DND-41 (cell line): ENCODE measurements around the gene TMEM42.
"Not testable (repeated sequence)": the region's sequence is repeated elsewhere in the genome, so short reads cannot be mapped to it uniquely, and the experiment has no call there.

Source experiments
- ATAC-seq: fragments of 200-7000 bp; cut with Tn5 transposase; 3 replicates; pipeline ENCODE4 v1.9.1; 2021; ENCODE audit warnings: low read depth; ENCODE audit not compliant: insufficient read depth
- DNase-seq: peaks from one replicate; pipeline ENCODE4 v3.0.0-alpha.2; 2020
- H2AFZ ChIP-seq: 2 replicates; pipeline ENCODE4 v1.6.0; 2012; ENCODE audit warnings: low read depth, low read length
- H3K27ac ChIP-seq: 2 replicates; pipeline ENCODE4 v1.5.1; 2012; ENCODE audit warnings: low read length, inconsistent platforms
- H3K27me3 ChIP-seq: fragments of 200-600 bp; sonication (generic); 2 replicates; pipeline ENCODE4 v1.6.0; 2012; ENCODE audit warnings: low read length, mild to moderate bottlenecking, inconsistent platforms; ENCODE audit not compliant: insufficient read depth, poor library complexity
- H3K36me3 ChIP-seq: 2 replicates; pipeline ENCODE4 v1.5.1; 2012; ENCODE audit warnings: low read length, inconsistent platforms; ENCODE audit not compliant: insufficient read depth
- H3K4me1 ChIP-seq: 2 replicates; pipeline ENCODE4 v1.5.1; 2012; ENCODE audit warnings: mild to moderate bottlenecking, low read length; ENCODE audit not compliant: insufficient read depth
- H3K4me2 ChIP-seq: 2 replicates; pipeline ENCODE4 v1.6.0; 2012; ENCODE audit warnings: mild to moderate bottlenecking, moderate library complexity, low read length, inconsistent platforms; ENCODE audit not compliant: insufficient read depth
- H3K4me3 ChIP-seq, 2 experiments: fragments of 200-600 bp in 1 of 2; shearing (Covaris generic) in 1 of 2; 2 replicates each; pipeline ENCODE4 v1.5.1; 2012 to 2016; ENCODE audit warnings: inconsistent platforms in 2 of 2, low read length in 2 of 2, mild to moderate bottlenecking in 2 of 2, low read depth in 1 of 2, moderate library complexity in 1 of 2
- H3K79me2 ChIP-seq: 2 replicates; pipeline ENCODE4 v1.6.0; 2012; ENCODE audit warnings: low read length, inconsistent platforms; ENCODE audit not compliant: insufficient read depth
- H3K9ac ChIP-seq: 2 replicates; pipeline ENCODE4 v1.6.0; 2012; ENCODE audit warnings: low read depth, mild to moderate bottlenecking, inconsistent platforms, low read length, moderate library complexity
- H3K9me3 ChIP-seq: 2 replicates; pipeline ENCODE4 v1.5.1; 2012; ENCODE audit warnings: low read length, moderate library complexity, mild to moderate bottlenecking, inconsistent platforms; ENCODE audit not compliant: insufficient read depth, severe bottlenecking
- H4K20me1 ChIP-seq: 2 replicates; pipeline ENCODE4 v1.6.0; 2012; ENCODE audit warnings: low read length; ENCODE audit not compliant: insufficient read depth
- EZH2 ChIP-seq: IDR thresholded peaks from 3 replicates; pipeline ENCODE4 v1.6.1; 2012; ENCODE audit warnings: borderline replicate concordance, low read depth, mild to moderate bottlenecking, moderate library complexity, low read length, inconsistent platforms; ENCODE audit not compliant: severe bottlenecking
- TF ChIP-seq, protein P1 (sequence below): IDR thresholded peaks from 2 replicates; pipeline ENCODE4 v1.5.1; 2012; ENCODE audit warnings: borderline replicate concordance, low read length, moderate library complexity, mild to moderate bottlenecking; ENCODE audit not compliant: poor library complexity, severe bottlenecking; ENCODE audit errors: extremely low read depth

Gene TMEM42

DNA sequence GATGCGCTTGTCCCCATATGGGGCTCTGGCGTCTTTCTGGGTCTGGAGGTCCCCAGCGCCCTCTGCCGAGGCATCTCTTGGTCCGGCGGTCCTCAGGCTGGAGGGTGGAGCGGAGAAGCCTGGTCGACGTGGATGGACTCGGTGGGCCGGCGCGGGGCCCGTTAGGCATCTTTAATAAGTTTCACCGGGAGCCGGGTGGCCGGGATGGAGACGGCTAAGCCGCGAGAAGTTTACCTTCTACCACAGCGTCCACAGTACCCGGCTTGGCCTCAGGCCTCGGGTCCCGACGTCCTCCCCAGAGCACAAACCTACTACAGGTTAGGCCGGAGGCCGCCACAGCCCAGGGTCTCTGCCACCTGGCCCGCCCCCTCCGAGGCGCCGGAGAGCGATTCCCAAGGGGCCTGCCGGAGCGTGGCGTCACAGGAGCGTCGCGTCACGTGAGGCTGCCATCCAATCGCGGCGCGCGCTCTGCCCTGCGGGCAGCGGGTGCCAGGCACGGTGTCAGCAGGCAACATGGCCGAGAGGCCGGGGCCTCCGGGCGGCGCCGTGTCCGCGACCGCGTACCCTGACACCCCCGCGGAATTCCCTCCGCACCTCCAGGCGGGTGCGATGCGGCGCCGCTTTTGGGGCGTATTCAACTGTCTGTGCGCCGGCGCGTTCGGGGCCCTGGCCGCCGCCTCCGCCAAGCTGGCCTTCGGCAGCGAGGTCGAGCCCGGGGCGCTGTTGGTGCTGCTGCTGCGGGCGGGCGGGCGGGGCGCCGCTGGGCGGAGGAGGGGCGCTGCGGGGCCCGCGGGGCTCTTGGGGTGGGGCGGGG is at the start of gene TMEM42:
Gene TMEM42, plus strand, starts transcription at position 501 of the 814 bp plus-strand sequence. Its CDS starts 13 bp downstream, at position 514.
- Histone ChIP-seq H3K9me3 (no peaks in the 10 kb centered on the region), H3K4me3 (peak within 1 kb of the TSS; percentile 46 to 83), H3K4me2 (peak within 1 kb of the TSS; percentile 81), H4K20me1 (0 out of 2 replicates have a peak, but pooled peaks cover 4% of the 10 kb centered on the region), H2AFZ (peak within 1 kb of the TSS; percentile 86), H3K9ac (peak within 1 kb of the TSS; percentile 70), H3K36me3 (peaks cover 14% of the 10 kb centered on the region; the same call in 1 of the 2 replicates), H3K27me3 (no peaks in the 10 kb centered on the region), H3K79me2 (peaks cover 13% of the 10 kb centered on the region), H3K27ac (peak within 1 kb of the TSS; percentile 78), H3K4me1 (peaks cover 50% of the 10 kb centered on the region)
- TF ChIP-seq EZH2: no peak
- TF ChIP-seq, protein P1, sequence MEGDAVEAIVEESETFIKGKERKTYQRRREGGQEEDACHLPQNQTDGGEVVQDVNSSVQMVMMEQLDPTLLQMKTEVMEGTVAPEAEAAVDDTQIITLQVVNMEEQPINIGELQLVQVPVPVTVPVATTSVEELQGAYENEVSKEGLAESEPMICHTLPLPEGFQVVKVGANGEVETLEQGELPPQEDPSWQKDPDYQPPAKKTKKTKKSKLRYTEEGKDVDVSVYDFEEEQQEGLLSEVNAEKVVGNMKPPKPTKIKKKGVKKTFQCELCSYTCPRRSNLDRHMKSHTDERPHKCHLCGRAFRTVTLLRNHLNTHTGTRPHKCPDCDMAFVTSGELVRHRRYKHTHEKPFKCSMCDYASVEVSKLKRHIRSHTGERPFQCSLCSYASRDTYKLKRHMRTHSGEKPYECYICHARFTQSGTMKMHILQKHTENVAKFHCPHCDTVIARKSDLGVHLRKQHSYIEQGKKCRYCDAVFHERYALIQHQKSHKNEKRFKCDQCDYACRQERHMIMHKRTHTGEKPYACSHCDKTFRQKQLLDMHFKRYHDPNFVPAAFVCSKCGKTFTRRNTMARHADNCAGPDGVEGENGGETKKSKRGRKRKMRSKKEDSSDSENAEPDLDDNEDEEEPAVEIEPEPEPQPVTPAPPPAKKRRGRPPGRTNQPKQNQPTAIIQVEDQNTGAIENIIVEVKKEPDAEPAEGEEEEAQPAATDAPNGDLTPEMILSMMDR: no peak
- DNase-seq (peak; percentile 90), ATAC-seq (peak; percentile 85)

DNA sequence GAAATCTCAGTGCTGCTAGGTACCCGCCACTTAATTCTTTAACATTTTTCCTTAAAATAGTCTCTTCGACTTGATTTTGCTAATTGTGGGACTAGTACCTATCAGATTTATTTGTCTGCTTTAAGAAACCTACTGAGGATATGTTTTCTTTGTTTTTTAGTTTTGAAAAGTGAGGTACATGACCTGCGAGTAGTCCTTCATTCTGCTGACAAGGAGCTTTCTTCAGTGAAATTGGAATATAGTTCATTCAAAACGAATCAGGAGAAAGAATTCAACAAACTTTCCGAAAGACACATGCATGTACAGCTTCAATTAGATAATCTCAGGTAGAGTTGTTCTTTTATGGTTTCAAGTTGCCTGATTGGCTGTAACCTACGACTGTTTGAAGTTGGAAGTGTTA is 47.0 kb upstream of the TMEM42 start:
- Histone ChIP-seq H3K79me2 (peaks cover 15% of the 10 kb centered on the region; the same call in 1 of the 2 replicates), H3K4me3 (no peak overlapping the region), H3K4me1 (no peaks in the 10 kb centered on the region), H2AFZ (no peak overlapping the region), H3K36me3 (peaks cover 79% of the 10 kb centered on the region), H3K27me3 (no peaks in the 10 kb centered on the region), H3K4me2 (no peak overlapping the region), H3K9ac (no peak overlapping the region), H4K20me1 (no peaks in the 10 kb centered on the region), H3K9me3 (no peaks in the 10 kb centered on the region), H3K27ac (no peak overlapping the region)
- ATAC-seq: no peak
- no peak for DNase-seq
- TF ChIP-seq EZH2: no peak
- TF ChIP-seq, protein P1: no peak

DNA sequence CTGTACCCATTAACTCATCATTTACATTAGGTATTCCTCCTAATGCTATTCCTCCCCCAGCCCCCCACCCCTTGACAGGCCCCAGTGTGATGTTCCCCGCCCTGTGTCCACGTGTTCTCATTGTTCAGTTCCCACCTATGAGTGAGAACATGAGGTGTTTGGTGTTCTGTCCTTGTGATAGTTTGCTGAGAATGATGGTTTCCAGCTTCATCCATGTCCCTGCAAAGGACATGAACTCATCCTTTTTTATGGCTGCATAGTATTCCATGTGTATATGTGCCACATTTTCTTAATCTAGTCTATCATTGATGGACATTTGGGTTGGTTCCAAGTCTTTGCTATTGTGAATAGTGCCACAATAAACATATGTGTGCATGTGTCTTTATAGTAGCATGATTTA is 45.4 kb upstream of the TMEM42 start:
- not testable (repeated sequence) for H3K4me1 ChIP-seq, H3K9me3 ChIP-seq, ATAC-seq, H3K9ac ChIP-seq, H3K4me2 ChIP-seq, DNase-seq, H2AFZ ChIP-seq, H3K27me3 ChIP-seq, H3K4me3 ChIP-seq, H4K20me1 ChIP-seq, H3K27ac ChIP-seq
- H3K79me2 ChIP-seq: peaks cover 15% of the 10 kb centered on the region; the same call in 1 of the 2 replicates
- peaks cover 63% of the 10 kb centered on the region for H3K36me3 ChIP-seq

DNA sequence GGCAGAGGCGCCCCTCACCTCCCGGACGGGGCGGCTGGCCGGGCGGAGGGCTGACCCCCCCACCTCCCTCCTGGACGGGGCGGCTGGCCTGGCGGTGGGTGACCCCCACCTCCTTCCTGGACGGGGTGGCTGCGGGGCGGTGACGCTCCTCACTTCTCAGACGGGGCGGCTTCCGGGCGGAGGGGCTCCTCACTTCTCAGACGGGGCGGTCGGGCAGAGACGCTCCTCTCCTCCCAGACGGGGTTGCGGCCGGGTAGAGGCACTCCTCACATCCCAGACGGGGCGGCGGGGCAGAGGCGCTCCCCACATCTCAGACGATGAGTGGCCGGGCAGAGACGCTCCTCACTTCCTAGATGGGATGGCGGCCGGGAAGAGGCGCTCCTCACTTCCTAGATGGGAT is 40.5 kb upstream of the TMEM42 start:
- H3K4me3 ChIP-seq, H2AFZ ChIP-seq, ATAC-seq, H3K4me1 ChIP-seq, H3K27ac ChIP-seq, H3K27me3 ChIP-seq, H3K9me3 ChIP-seq, H4K20me1 ChIP-seq, DNase-seq, H3K4me2 ChIP-seq, H3K9ac ChIP-seq: not testable (repeated sequence)
- H3K79me2 ChIP-seq: peaks cover 13% of the 10 kb centered on the region; the same call in 1 of the 2 replicates
- H3K36me3 ChIP-seq: peaks cover 53% of the 10 kb centered on the region
